IMR-90 (cell line): ENCODE measurements around the gene CAMK2N1. TPM values are rescaled to one million over a fixed set of nuclear protein-coding genes. Genes with fewer than 3 reads are reported as not detected.

Experiments
- ATAC-seq: fragments of 200-7000 bp; cut with Tn5 transposase; 2 replicates; pipeline ENCODE4 v1.9.1; 2020; ENCODE audit warnings: low read depth, mild to moderate bottlenecking, moderate library complexity
- BruUV-seq: library from RNA; stranded (reverse); fragments of 400-500 nt; replicated peaks from 2 replicates; lab custom pipeline; 2021; lab: Mats Ljungman, UMichigan
- CTCF ChIA-PET: fragments of 300-600 bp; formaldehyde crosslinking; extraction: SDS; loops from one replicate; lab custom pipeline; 2021; ENCODE audit warnings: antibody characterized with exemption; lab: Yijun Ruan, JAX
- POLR2A ChIA-PET: fragments of 300-600 bp; sonication (Branson Sonifier 250); formaldehyde crosslinking; loops from one replicate; lab custom pipeline; 2022; ENCODE audit warnings: antibody characterized with exemption; ENCODE audit not compliant: unreplicated experiment; lab: Charles Lee
- DNase-seq: peaks from one replicate; pipeline ENCODE4 v3.0.0; 2013
- H2AFZ ChIP-seq: replicated peaks from 2 replicates; pipeline ENCODE3; 2013; ENCODE audit warnings: low read length, mild to moderate bottlenecking; ENCODE audit not compliant: poor library complexity
- H2AK5ac ChIP-seq: 2 replicates; pipeline ENCODE4 v1.6.1; 2013; ENCODE audit warnings: low read depth, low read length, inconsistent platforms
- H2AK9ac ChIP-seq: replicated peaks from 2 replicates; pipeline ENCODE3; 2013; ENCODE audit warnings: mild to moderate bottlenecking, low read depth, low read length, moderate library complexity; ENCODE audit not compliant: poor library complexity
- H2BK120ac ChIP-seq: 2 replicates; pipeline ENCODE4 v1.6.1; 2013; ENCODE audit warnings: low read depth, low read length, inconsistent platforms
- H2BK15ac ChIP-seq: 3 replicates; pipeline ENCODE4 v1.6.1; 2013; ENCODE audit warnings: low read depth, low read length, inconsistent platforms
- H2BK20ac ChIP-seq: 2 replicates; pipeline ENCODE4 v1.6.1; 2013; ENCODE audit warnings: low read depth, mild to moderate bottlenecking, inconsistent platforms, low read length, moderate library complexity
- H2BK5ac ChIP-seq: 2 replicates; pipeline ENCODE4 v1.6.1; 2013; ENCODE audit warnings: mild to moderate bottlenecking, low read depth, low read length, inconsistent platforms; ENCODE audit not compliant: poor library complexity, severe bottlenecking
- H3K14ac ChIP-seq: replicated peaks from 2 replicates; pipeline ENCODE4 v1.6.1; 2013; ENCODE audit warnings: low read depth, low read length, inconsistent platforms
- H3K18ac ChIP-seq: 2 replicates; pipeline ENCODE4 v1.6.1; 2013; ENCODE audit warnings: low read depth, low read length, control low read depth
- H3K23ac ChIP-seq: 2 replicates; pipeline ENCODE4 v1.6.1; 2013; ENCODE audit warnings: low read depth, low read length, inconsistent platforms
- H3K27ac ChIP-seq: 2 replicates; pipeline ENCODE4 v1.5.1; 2013; ENCODE audit warnings: mild to moderate bottlenecking, control low read depth, low read length; ENCODE audit not compliant: insufficient read depth
- H3K27me3 ChIP-seq: 2 replicates; pipeline ENCODE4 v1.6.1; 2013; ENCODE audit warnings: low read length; ENCODE audit not compliant: control insufficient read depth, insufficient read depth
- H3K36me3 ChIP-seq: 2 replicates; pipeline ENCODE4 v1.6.1; 2013; ENCODE audit warnings: low read length, mixed read lengths; ENCODE audit not compliant: control insufficient read depth, insufficient read depth
- H3K4ac ChIP-seq: 2 replicates; pipeline ENCODE4 v1.6.1; 2013; ENCODE audit warnings: low read depth, low read length, inconsistent platforms
- H3K4me1 ChIP-seq: 2 replicates; pipeline ENCODE4 v1.6.1; 2013; ENCODE audit warnings: low read length, mixed read lengths; ENCODE audit not compliant: control insufficient read depth, insufficient read depth
- H3K4me2 ChIP-seq: 2 replicates; pipeline ENCODE4 v1.6.1; 2013; ENCODE audit warnings: low read depth, mild to moderate bottlenecking, control low read depth, low read length, moderate library complexity
- H3K4me3 ChIP-seq: 2 replicates; pipeline ENCODE4 v1.5.1; 2013; ENCODE audit warnings: low read depth, mild to moderate bottlenecking, control low read depth, low read length, moderate library complexity; ENCODE audit not compliant: insufficient read depth
- H3K56ac ChIP-seq: 2 replicates; pipeline ENCODE4 v1.6.1; 2013; ENCODE audit warnings: low read length, inconsistent platforms; ENCODE audit not compliant: insufficient read depth; ENCODE audit errors: extremely low read depth
- H3K79me1 ChIP-seq, 2 experiments: 2 replicates each; pipeline ENCODE4 v1.6.1; 2013; ENCODE audit warnings: low read length in 2 of 2, inconsistent platforms in 1 of 2, low read depth in 1 of 2
- H3K9ac ChIP-seq: 2 replicates; pipeline ENCODE4 v1.6.1; 2013; ENCODE audit warnings: low read depth, low read length, control low read depth
- H3K9me1 ChIP-seq: 2 replicates; pipeline ENCODE4 v1.6.1; 2013; ENCODE audit warnings: low read length, inconsistent platforms; ENCODE audit not compliant: insufficient read depth
- H3K9me3 ChIP-seq: 2 replicates; pipeline ENCODE4 v1.6.1; 2013; ENCODE audit warnings: low read length; ENCODE audit not compliant: control insufficient read depth, insufficient read depth
- H4K20me1 ChIP-seq: 2 replicates; pipeline ENCODE4 v1.6.1; 2013; ENCODE audit warnings: low read length, inconsistent platforms; ENCODE audit not compliant: insufficient read depth
- H4K5ac ChIP-seq: 2 replicates; pipeline ENCODE4 v1.6.1; 2013; ENCODE audit warnings: mild to moderate bottlenecking, low read depth, low read length, control low read depth
- H4K8ac ChIP-seq, 2 experiments: 2 replicates each; pipeline ENCODE4 v1.6.1; 2013; ENCODE audit warnings: low read depth in 2 of 2, low read length in 2 of 2, control low read depth in 1 of 2, inconsistent platforms in 1 of 2
- H4K91ac ChIP-seq: 2 replicates; pipeline ENCODE4 v1.6.1; 2013; ENCODE audit warnings: low read depth, low read length, inconsistent platforms; ENCODE audit not compliant: insufficient read depth
- BHLHE40 ChIP-seq: fragments of 150-350 bp; IDR thresholded peaks from 2 replicates; pipeline ENCODE4 v1.6.1; 2016; ENCODE audit warnings: mild to moderate bottlenecking, low read depth, low read length
- CEBPB ChIP-seq: IDR thresholded peaks from 2 replicates; pipeline ENCODE4 v1.6.1; 2012; ENCODE audit warnings: low read depth, low read length, improper control_type of control experiment
- CHD1 ChIP-seq: IDR thresholded peaks from 2 replicates; pipeline ENCODE4 v1.6.1; 2012; ENCODE audit warnings: low read depth, low read length, improper control_type of control experiment
- CTCF ChIP-seq: conservative IDR thresholded peaks from 2 replicates; pipeline ENCODE4 v1.5.1; 2012; ENCODE audit warnings: mild to moderate bottlenecking, low read depth, low read length, improper control_type of control experiment
- ELK1 ChIP-seq: fragments of 150-350 bp; IDR thresholded peaks from 2 replicates; pipeline ENCODE4 v1.6.1; 2016; ENCODE audit warnings: low read depth, mild to moderate bottlenecking, low read length, moderate library complexity, borderline replicate concordance
- FOS ChIP-seq: fragments of 150-350 bp; IDR thresholded peaks from 2 replicates; pipeline ENCODE4 v1.6.1; 2016; ENCODE audit warnings: low read depth, low read length
- MAFK ChIP-seq: IDR thresholded peaks from 2 replicates; pipeline ENCODE4 v1.6.1; 2012; ENCODE audit warnings: low read depth, low read length, improper control_type of control experiment
- MAZ ChIP-seq: IDR thresholded peaks from 2 replicates; pipeline ENCODE4 v1.6.1; 2012; ENCODE audit warnings: low read depth, mild to moderate bottlenecking, low read length, improper control_type of control experiment, moderate library complexity, borderline replicate concordance
- MXI1 ChIP-seq: IDR thresholded peaks from 2 replicates; pipeline ENCODE4 v1.6.1; 2012; ENCODE audit warnings: low read depth, mild to moderate bottlenecking, low read length, moderate library complexity, borderline replicate concordance
- NFE2L2 ChIP-seq: fragments of 150-350 bp; IDR thresholded peaks from 2 replicates; pipeline ENCODE4 v1.6.1; 2016; ENCODE audit warnings: low read depth, mild to moderate bottlenecking, low read length
- POLR2A ChIP-seq: IDR thresholded peaks from 2 replicates; pipeline ENCODE4 v1.6.1; 2012; ENCODE audit warnings: mild to moderate bottlenecking, low read depth, low read length
- RAD21 ChIP-seq: IDR thresholded peaks from 2 replicates; pipeline ENCODE4 v1.6.1; 2012; ENCODE audit warnings: low read length, improper control_type of control experiment
- RCOR1 ChIP-seq: IDR thresholded peaks from 2 replicates; pipeline ENCODE4 v1.6.1; 2012; ENCODE audit warnings: mild to moderate bottlenecking, low read length, improper control_type of control experiment; ENCODE audit not compliant: insufficient replicate concordance
- RFX5 ChIP-seq: IDR thresholded peaks from 2 replicates; pipeline ENCODE4 v1.8.0; 2012; ENCODE audit warnings: low read depth, mild to moderate bottlenecking, low read length, moderate library complexity
- SMC3 ChIP-seq: fragments of 150-350 bp; IDR thresholded peaks from 2 replicates; pipeline ENCODE4 v1.6.1; 2016; ENCODE audit warnings: low read depth, mild to moderate bottlenecking, antibody characterized with exemption, low read length, moderate library complexity
- USF2 ChIP-seq: fragments of 150-350 bp; IDR thresholded peaks from 2 replicates; pipeline ENCODE4 v1.6.1; 2017; ENCODE audit warnings: mild to moderate bottlenecking, antibody characterized with exemption, low read length, low read depth
- WGBS, 2 experiments: methylation state at CpG; one replicate each; pipeline versions ENCODE4 v1.1.5 to v1.1.7; 2013; ENCODE audit warnings: missing lambda C conversion rate in 2 of 2; ENCODE audit not compliant: insufficient read length in 1 of 2; ENCODE audit errors: extremely low coverage in 2 of 2; 5-methylcytosine and 5-hydroxymethylcytosine counted together
- dilution Hi-C: fragments of 300-500 bp; cut with HindIII; formaldehyde crosslinking; loops from one replicate; pipeline ENCODE4 v1.14.3; 2018; ENCODE audit warnings: low sequenced_read_pairs; ENCODE audit not compliant: unreplicated experiment
- in situ Hi-C: fragments of 300-500 bp; cut with MboI; formaldehyde crosslinking; loops from 3 replicates; pipeline ENCODE4 v1.14.3; 2019; ENCODE audit warnings: low sequenced_read_pairs, inconsistent platforms, mixed read lengths
- intact Hi-C: fragments of 100-400 bp; cut with micrococcal nuclease; formaldehyde crosslinking; loops from 2 replicates; pipeline ENCODE4 v1.10.0; 2022
- polyA plus RNA-seq, 3 experiments: library from polyadenylated mRNA; depleted of rRNA; stranded (reverse); fragments of >200 nt; gene quantifications; 2 replicates each; pipeline ENCODE4 v1.2.3, GENCODE V29; 2012; ENCODE audit warnings: low replicate concordance in 1 of 3
- total RNA-seq: library from RNA; depleted of rRNA; stranded (reverse); fragments of >200 nt; gene quantifications from 2 replicates; pipeline ENCODE4 v1.2.3, GENCODE V29; 2012

CAMK2N1 gene
- total and polyA plus RNA-seq, 2 of the 4 experiments (the other 2 are of a cell fraction): 10.2 to 44.4 TPM

GRCh38 chr1:20432891-20433290 is 53.1 kb downstream of the CAMK2N1 start:
- Histone ChIP-seq H4K8ac (no peak overlapping the region), H3K27ac (no peak overlapping the region), H4K5ac (no peak overlapping the region), H3K4me2 (no peak overlapping the region), H4K91ac (no peak overlapping the region), H3K56ac (no peak overlapping the region), H3K27me3 (peaks cover 13% of the 10 kb centered on the region), H3K9me3 (no peaks in the 10 kb centered on the region), H3K4me1 (peaks cover 2% of the 10 kb centered on the region; the same call in 1 of the 2 replicates), H3K79me1 (no peaks in the 10 kb centered on the region), H2BK5ac (no peak overlapping the region), H2BK120ac (no peak overlapping the region), H2BK15ac (no peak overlapping the region), H3K4me3 (no peak overlapping the region), H4K20me1 (no peaks in the 10 kb centered on the region), H2AFZ (no peak overlapping the region), H2AK5ac (no peak overlapping the region), H3K9ac (no peak overlapping the region), H3K23ac (no peak overlapping the region), H3K9me1 (no peaks in the 10 kb centered on the region), H3K36me3 (no peaks in the 10 kb centered on the region), H2AK9ac (no peak overlapping the region), H3K14ac (no peak overlapping the region), H2BK20ac (no peak overlapping the region), H3K4ac (no peak overlapping the region), H3K18ac (no peak overlapping the region)
- intact Hi-C loops: loop anchor here (5.0 kb wide), 2 partner anchors 71 to 221 kb away; no protein-coding TSS in a partner anchor
- no peak for ATAC-seq
- WGBS, 2 experiments: 38% methylated on average over 1 of the region's 4 CpGs; no CpG with 5 or more reads in 1 of the 2 experiments
- in situ Hi-C loops: no loop called here
- no peak for DNase-seq
- CTCF ChIA-PET: interaction anchor here (0.8 kb wide), 1 partner anchor 220 kb away, joined by 3 read pairs; no protein-coding TSS in a partner anchor
- POLR2A ChIA-PET: no interaction called here
- dilution Hi-C loops: no loop called here
- TF ChIP-seq RAD21 (no peak), POLR2A (no peak), SMC3 (no peak), FOS (no peak), BHLHE40 (no peak), RFX5 (no peak), MAZ (no peak), RCOR1 (no peak), USF2 (no peak), NFE2L2 (no peak), CTCF (no peak), CEBPB (no peak), CHD1 (no peak), MXI1 (no peak), MAFK (no peak), ELK1 (no peak)
- BruUV-seq: no TSS peak
